Retinal pigment epithelial cell (primary cell): ENCODE measurements around the gene GALNT2.
A peak's percentile ranks its signal among the peaks of the same experiment; 100 is the strongest.

Experiments
- DNase-seq: peaks from one replicate; pipeline ENCODE4 v3.0.0-alpha.2; 2010; ENCODE audit warnings: low read depth
- H3K4me3 ChIP-seq: 2 replicates; pipeline ENCODE4 v1.5.1; 2011; ENCODE audit warnings: mild to moderate bottlenecking, low read length, control low read depth, moderate library complexity
- TF ChIP-seq, protein P1 (sequence below): conservative IDR thresholded peaks from 2 replicates; pipeline ENCODE4 v1.5.1; 2011; ENCODE audit warnings: low read depth, low read length, control low read depth, inconsistent platforms

Gene GALNT2

GRCh38 chr1:230155021-230155420 is 88.0 kb downstream of the GALNT2 start:
- H3K4me3 ChIP-seq = no peak overlapping the region
- TF ChIP-seq, protein P1, sequence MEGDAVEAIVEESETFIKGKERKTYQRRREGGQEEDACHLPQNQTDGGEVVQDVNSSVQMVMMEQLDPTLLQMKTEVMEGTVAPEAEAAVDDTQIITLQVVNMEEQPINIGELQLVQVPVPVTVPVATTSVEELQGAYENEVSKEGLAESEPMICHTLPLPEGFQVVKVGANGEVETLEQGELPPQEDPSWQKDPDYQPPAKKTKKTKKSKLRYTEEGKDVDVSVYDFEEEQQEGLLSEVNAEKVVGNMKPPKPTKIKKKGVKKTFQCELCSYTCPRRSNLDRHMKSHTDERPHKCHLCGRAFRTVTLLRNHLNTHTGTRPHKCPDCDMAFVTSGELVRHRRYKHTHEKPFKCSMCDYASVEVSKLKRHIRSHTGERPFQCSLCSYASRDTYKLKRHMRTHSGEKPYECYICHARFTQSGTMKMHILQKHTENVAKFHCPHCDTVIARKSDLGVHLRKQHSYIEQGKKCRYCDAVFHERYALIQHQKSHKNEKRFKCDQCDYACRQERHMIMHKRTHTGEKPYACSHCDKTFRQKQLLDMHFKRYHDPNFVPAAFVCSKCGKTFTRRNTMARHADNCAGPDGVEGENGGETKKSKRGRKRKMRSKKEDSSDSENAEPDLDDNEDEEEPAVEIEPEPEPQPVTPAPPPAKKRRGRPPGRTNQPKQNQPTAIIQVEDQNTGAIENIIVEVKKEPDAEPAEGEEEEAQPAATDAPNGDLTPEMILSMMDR = no peak
- no peak for DNase-seq

- no peak for DNase-seq
- H3K4me3 ChIP-seq = no peak overlapping the region
- TF ChIP-seq, protein P1 = no peak
Observed at GRCh38 chr1:230156068-230156467, 89.0 kb downstream of the GALNT2 start.

DNA sequence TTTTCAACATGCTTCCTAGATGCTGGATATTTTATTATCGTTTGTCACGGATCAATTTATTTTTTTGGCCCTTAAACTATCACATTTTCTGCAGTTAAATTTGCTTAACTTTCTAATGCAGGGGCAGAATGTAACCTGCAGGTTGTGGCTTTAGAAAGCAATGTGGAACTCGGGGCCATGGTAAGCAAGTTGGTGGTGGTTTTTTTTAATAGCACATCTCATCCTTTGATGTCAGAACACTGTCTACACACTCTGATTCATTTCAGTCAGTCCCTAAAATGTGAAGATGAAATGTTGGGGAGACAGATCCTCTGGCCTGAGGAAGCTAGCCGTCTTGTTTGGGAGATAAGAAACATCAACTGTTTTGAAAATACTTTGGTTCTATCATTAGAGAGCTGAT is 89.5 kb downstream of the GALNT2 start:
- H3K4me3 ChIP-seq = no peak overlapping the region
- DNase-seq = no peak
- TF ChIP-seq, protein P1 = no peak

GRCh38 chr1:230157420-230158390 is 90.7 kb downstream of the GALNT2 start:
- TF ChIP-seq, protein P1 = no peak
- no peak for DNase-seq
- no peak overlapping the region for H3K4me3 ChIP-seq

DNA sequence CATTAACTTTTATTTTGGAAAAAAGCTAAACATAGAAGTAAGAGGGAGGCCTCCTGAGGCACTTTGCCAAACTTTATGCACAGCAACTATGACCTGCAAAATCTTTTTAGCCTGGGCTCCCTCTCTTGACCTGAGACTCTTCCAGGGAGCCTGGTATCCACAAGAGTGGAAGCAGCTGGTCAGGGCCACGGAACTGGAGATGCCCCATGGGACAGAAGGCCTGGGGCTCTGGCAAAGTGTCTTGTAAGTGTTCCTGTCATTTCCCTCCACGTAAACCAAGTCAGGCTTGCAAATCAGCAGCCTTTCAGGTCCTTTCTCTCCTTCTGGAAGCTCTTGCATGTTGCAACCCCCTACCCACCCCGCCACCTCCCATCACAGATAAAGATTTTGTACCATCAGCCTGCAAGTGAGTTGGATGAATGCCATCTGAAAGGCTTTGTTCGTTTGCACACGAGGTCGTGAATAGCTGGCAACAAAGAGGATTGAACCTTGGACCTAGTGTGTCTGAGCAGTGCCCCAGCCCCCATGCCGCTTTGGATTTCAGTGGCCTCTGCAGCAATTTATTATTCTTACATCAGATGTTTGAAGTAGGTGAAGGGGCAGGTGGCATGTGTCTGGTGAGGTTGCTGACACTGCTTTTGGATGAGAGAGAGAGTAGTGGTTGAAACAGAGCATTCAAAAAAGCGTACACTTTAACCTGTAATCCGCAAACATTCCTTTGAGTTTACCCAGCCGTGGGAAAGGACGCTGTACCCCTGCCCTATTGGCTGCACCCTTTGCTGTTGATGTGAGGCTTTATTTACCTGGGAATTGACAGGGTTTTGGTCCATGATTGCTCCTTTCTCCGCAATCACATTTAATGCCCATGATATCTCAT is 91.6 kb downstream of the GALNT2 start:
- H3K4me3 ChIP-seq = no peak overlapping the region
- DNase-seq = peak; percentile 54
- TF ChIP-seq, protein P1 = no peak

- H3K4me3 ChIP-seq = no peak overlapping the region
- no peak for DNase-seq
- TF ChIP-seq, protein P1 = no peak
Observed at GRCh38 chr1:230159580-230159979, 92.5 kb downstream of the GALNT2 start.
